GM18498 (cell line): ENCODE measurements around the gene ZSWIM3.
"Not testable (repeated sequence)": the region's sequence is repeated elsewhere in the genome, so short reads cannot be mapped to it uniquely, and the experiment has no call there.

Experiments
- ATAC-seq: cut with Tn5 transposase; IDR thresholded peaks from one replicate; pipeline ENCODE4 v1.9.1; 2021; ENCODE audit warnings: mild to moderate bottlenecking, moderate library complexity; ENCODE audit not compliant: unreplicated experiment

ZSWIM3 gene

GRCh38 chr20:45857114-45857881 is at the start of gene ZSWIM3, which contains the start of gene ACOT8:
TSS of gene ZSWIM3 (plus strand) at chr20:45857614. CDS start at chr20:45857826, 212 bp downstream.
TSS of gene ACOT8 (minus strand) at chr20:45857392. CDS start at chr20:45857315, 77 bp downstream.
- ATAC-seq: peak; percentile 96

GRCh38 chr20:45810191-45810970 is 47.0 kb upstream of the ZSWIM3 start:
- no peak for ATAC-seq

- peak; percentile 99 for ATAC-seq
These were observed 45.0 kb upstream of the ZSWIM3 start, which contains the start of gene UBE2C for GRCh38 chr20:45812157-45813005. TSS of gene UBE2C (plus strand) at chr20:45812644. CDS start at chr20:45812696, 52 bp downstream.

GRCh38 chr20:45813006-45813340 is 44.4 kb upstream of the ZSWIM3 start:
- ATAC-seq: no peak

GRCh38 chr20:45813489-45813888 is 43.9 kb upstream of the ZSWIM3 start:
- no peak for ATAC-seq

GRCh38 chr20:45814314-45814713 is 43.1 kb upstream of the ZSWIM3 start:
- no peak for ATAC-seq

- no peak for ATAC-seq
These were observed 40.5 kb upstream of the ZSWIM3 start for GRCh38 chr20:45816951-45817350.

- no peak for ATAC-seq
These were observed 39.8 kb upstream of the ZSWIM3 start for GRCh38 chr20:45817376-45818194.

GRCh38 chr20:45818239-45818638 is 39.2 kb upstream of the ZSWIM3 start:
- no peak for ATAC-seq

- ATAC-seq: no peak
These were observed 37.9 kb upstream of the ZSWIM3 start for GRCh38 chr20:45819466-45819865.

GRCh38 chr20:45821947-45822346 is 35.5 kb upstream of the ZSWIM3 start:
- no peak for ATAC-seq

GRCh38 chr20:45822857-45823256 is 34.6 kb upstream of the ZSWIM3 start:
- ATAC-seq: no peak

GRCh38 chr20:45823949-45824835 is 33.2 kb upstream of the ZSWIM3 start:
- ATAC-seq: no peak

GRCh38 chr20:45826381-45827019 is 30.9 kb upstream of the ZSWIM3 start:
- ATAC-seq: no peak

GRCh38 chr20:45827030-45827652 is 30.3 kb upstream of the ZSWIM3 start, which contains the start of gene TNNC2:
TSS of gene TNNC2 (minus strand) at chr20:45827312. CDS start at chr20:45827248, 64 bp downstream.
- no peak for ATAC-seq

GRCh38 chr20:45827712-45828111 is 29.7 kb upstream of the ZSWIM3 start:
- ATAC-seq: no peak

GRCh38 chr20:45828589-45828988 is 28.8 kb upstream of the ZSWIM3 start:
- ATAC-seq: no peak

GRCh38 chr20:45829673-45830106 is 27.7 kb upstream of the ZSWIM3 start:
- not testable (repeated sequence) for ATAC-seq
